HepG2 (cell line): ENCODE measurements around the gene SPATA13.

Experiments
- ATF4 ChIP-seq, 2 experiments: fragments of 450-650 bp in 1 of 2; sonication (generic) in 1 of 2; formaldehyde crosslinking; IDR thresholded peaks; 2 replicates each; pipeline versions ENCODE4 v1.5.0 to v1.8.0; 2020 to 2022; ENCODE audit warnings: mild to moderate bottlenecking in 1 of 2, missing genetic modification reagents in 1 of 2
- NFAT5 ChIP-seq: sonication (generic); formaldehyde crosslinking; IDR thresholded peaks from 2 replicates; pipeline ENCODE4 v1.4.0; 2020; ENCODE audit warnings: missing genetic modification reagents
- ZBTB33 ChIP-seq: sonication (generic); formaldehyde crosslinking; IDR thresholded peaks from 2 replicates; pipeline ENCODE4 v1.4.0; 2020; ENCODE audit warnings: missing genetic modification reagents
- ZFP37 ChIP-seq: sonication (generic); formaldehyde crosslinking; IDR thresholded peaks from 2 replicates; pipeline ENCODE4 v1.4.0; 2020; ENCODE audit warnings: missing genetic modification reagents, borderline replicate concordance
- ZFP82 ChIP-seq: sonication (generic); formaldehyde crosslinking; IDR thresholded peaks from 2 replicates; pipeline ENCODE4 v1.5.1; 2020; ENCODE audit warnings: mild to moderate bottlenecking, missing genetic modification reagents, borderline replicate concordance
- ZNF207 ChIP-seq: fragments of 450-650 bp; IDR thresholded peaks from 2 replicates; pipeline ENCODE4 v1.6.1; 2016; ENCODE audit warnings: antibody characterized with exemption, borderline replicate concordance
- TF ChIP-seq, protein P1 (sequence below): sonication (generic); formaldehyde crosslinking; IDR thresholded peaks from 2 replicates; pipeline ENCODE4 v1.5.0; 2020; ENCODE audit warnings: mild to moderate bottlenecking, missing genetic modification reagents, moderate library complexity
- TF ChIP-seq, protein P2 (sequence below): sonication (generic); formaldehyde crosslinking; IDR thresholded peaks from 2 replicates; pipeline ENCODE4 v1.4.0; 2020; ENCODE audit warnings: missing genetic modification reagents
- TF ChIP-seq, protein P3 (sequence below): sonication (generic); formaldehyde crosslinking; IDR thresholded peaks from 2 replicates; pipeline ENCODE4 v1.5.0; 2020; ENCODE audit warnings: missing genetic modification reagents, mild to moderate bottlenecking, borderline replicate concordance

GRCh38 chr13:24180750-24181377, 20.3 kb downstream of the SPATA13 start:
- TF ChIP-seq, protein P1, sequence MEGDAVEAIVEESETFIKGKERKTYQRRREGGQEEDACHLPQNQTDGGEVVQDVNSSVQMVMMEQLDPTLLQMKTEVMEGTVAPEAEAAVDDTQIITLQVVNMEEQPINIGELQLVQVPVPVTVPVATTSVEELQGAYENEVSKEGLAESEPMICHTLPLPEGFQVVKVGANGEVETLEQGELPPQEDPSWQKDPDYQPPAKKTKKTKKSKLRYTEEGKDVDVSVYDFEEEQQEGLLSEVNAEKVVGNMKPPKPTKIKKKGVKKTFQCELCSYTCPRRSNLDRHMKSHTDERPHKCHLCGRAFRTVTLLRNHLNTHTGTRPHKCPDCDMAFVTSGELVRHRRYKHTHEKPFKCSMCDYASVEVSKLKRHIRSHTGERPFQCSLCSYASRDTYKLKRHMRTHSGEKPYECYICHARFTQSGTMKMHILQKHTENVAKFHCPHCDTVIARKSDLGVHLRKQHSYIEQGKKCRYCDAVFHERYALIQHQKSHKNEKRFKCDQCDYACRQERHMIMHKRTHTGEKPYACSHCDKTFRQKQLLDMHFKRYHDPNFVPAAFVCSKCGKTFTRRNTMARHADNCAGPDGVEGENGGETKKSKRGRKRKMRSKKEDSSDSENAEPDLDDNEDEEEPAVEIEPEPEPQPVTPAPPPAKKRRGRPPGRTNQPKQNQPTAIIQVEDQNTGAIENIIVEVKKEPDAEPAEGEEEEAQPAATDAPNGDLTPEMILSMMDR = no peak
- TF ChIP-seq ZFP37 (CRISPR knock-in tag) (no peak), ZBTB33 (CRISPR knock-in tag) (no peak), ATF4 (CRISPR knock-in tag; IDR thresholded peaks at IDR 0.05) (no peak), NFAT5 (no peak), ZFP82 (CRISPR knock-in tag) (no peak), ZNF207 (no peak)
- TF ChIP-seq, protein P2, sequence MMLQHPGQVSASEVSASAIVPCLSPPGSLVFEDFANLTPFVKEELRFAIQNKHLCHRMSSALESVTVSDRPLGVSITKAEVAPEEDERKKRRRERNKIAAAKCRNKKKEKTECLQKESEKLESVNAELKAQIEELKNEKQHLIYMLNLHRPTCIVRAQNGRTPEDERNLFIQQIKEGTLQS (CRISPR knock-in tag) = no peak
- TF ChIP-seq, protein P3, sequence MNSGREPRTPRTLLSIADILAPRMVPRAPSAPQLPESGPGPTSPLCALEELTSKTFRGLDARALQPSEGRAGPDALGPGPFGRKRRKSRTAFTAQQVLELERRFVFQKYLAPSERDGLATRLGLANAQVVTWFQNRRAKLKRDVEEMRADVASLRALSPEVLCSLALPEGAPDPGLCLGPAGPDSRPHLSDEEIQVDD (CRISPR knock-in tag) = no peak
